Keratinocyte (primary cell): ENCODE data around the gene ZNF664.

Experiments used
- CTCF ChIP-seq, 3 experiments: IDR thresholded peaks in 1 of 3; conservative IDR thresholded peaks in 1 of 3; optimal IDR thresholded peaks in 1 of 3; 2 replicates in 2 of 3; 3 replicates in 1 of 3; pipeline versions ENCODE3 to v1.5.1; 2011; ENCODE audit warnings: low read length in 3 of 3, mild to moderate bottlenecking in 3 of 3, moderate library complexity in 2 of 3, control low read depth in 1 of 3, inconsistent platforms in 1 of 3; ENCODE audit not compliant: insufficient read depth in 2 of 3; ENCODE audit errors: extremely low read depth in 1 of 3
- EZH2 ChIP-seq: IDR thresholded peaks from one replicate; pipeline ENCODE4 v1.6.1; 2012; ENCODE audit warnings: inconsistent platforms, mild to moderate bottlenecking, low read length, moderate library complexity

GRCh38 chr12:124009781-124010180, 36.8 kb downstream of the ZNF664 start:
- TF ChIP-seq CTCF (optimal IDR thresholded peaks at IDR 0.05 in 1 of 3, IDR thresholded peaks at IDR 0.05 in 1 of 3, conservative IDR thresholded peaks at IDR 0.05 in 1 of 3; ENCODE audit: extremely low read depth in 1 of 3, insufficient read depth in 2 of 3, low read length in 3 of 3) (no peak), EZH2 (no peak)
